Activated T-helper 1 cell treated with anti-CD3 and anti-CD28 coated beads, Interleukin-12 subunit alpha, Interleukin-12 subunit beta, Interleukin-2, Interleukin-4 antibody, amounts not matched to agents 30 ng/mL and 10 ng/mL and 1 ng/mL, durations not matched to agents 14 hours and 24 hours and 36 hours (primary cell): ENCODE data around the gene ATG16L1. TPM values are rescaled to one million over a fixed set of nuclear protein-coding genes. Genes with fewer than 3 reads are reported as not detected.
A peak's percentile ranks its signal among the peaks of the same experiment; 100 is the strongest.

Experiments
- DNase-seq: peaks from one replicate; pipeline ENCODE4 v3.0.0; 2021; ENCODE audit warnings: low spot score
- H3K27ac Mint-ChIP-seq: one replicate; pipeline ENCODE4 v1.8.0; 2021; ENCODE audit warnings: mild to moderate bottlenecking, mixed read lengths
- H3K27me3 Mint-ChIP-seq: one replicate; pipeline ENCODE4 v1.8.0; 2022; ENCODE audit warnings: mild to moderate bottlenecking, moderate library complexity, mixed read lengths; ENCODE audit not compliant: insufficient read depth
- H3K36me3 Mint-ChIP-seq: one replicate; pipeline ENCODE4 v1.8.0; 2021; ENCODE audit warnings: low read depth, mixed read lengths
- H3K4me1 Mint-ChIP-seq: one replicate; pipeline ENCODE4 v1.8.0; 2021; ENCODE audit warnings: low read depth, mixed read lengths
- H3K4me3 Mint-ChIP-seq: one replicate; pipeline ENCODE4 v1.8.0; 2021; ENCODE audit warnings: mild to moderate bottlenecking, moderate library complexity, mixed read lengths
- H3K9me3 Mint-ChIP-seq: one replicate; pipeline ENCODE4 v1.8.0; 2021; ENCODE audit warnings: mixed read lengths
- intact Hi-C: fragments of 100-400 bp; cut with micrococcal nuclease; formaldehyde crosslinking; loops from one replicate; pipeline ENCODE4 v1.15.1; 2024
- total RNA-seq: library from RNA; stranded (reverse); gene quantifications from 2 replicates; pipeline ENCODE4 v1.2.3, GENCODE V29; 2022

The ATG16L1 gene
- total RNA-seq, 1 donor from 2014 or later: 42.7 TPM

- H3K4me1 Mint-ChIP-seq: peaks cover 76% of the 10 kb centered on the region
- DNase-seq: no peak
- no peak overlapping the region for H3K4me3 Mint-ChIP-seq
- no peaks in the 10 kb centered on the region for H3K9me3 Mint-ChIP-seq
- H3K27ac Mint-ChIP-seq: peak overlapping the region; percentile 74
- no peaks in the 10 kb centered on the region for H3K27me3 Mint-ChIP-seq
- peaks cover 76% of the 10 kb centered on the region for H3K36me3 Mint-ChIP-seq
- intact Hi-C loops: loop anchor here (5.0 to 10.0 kb wide), 2 partner anchors 299 to 414 kb away; partner anchors contain the start of gene USP40
These were observed 14.5 kb downstream of the ATG16L1 start for GRCh38 chr2:233265899-233266431.

GRCh38 chr2:233266481-233266880 is 15.0 kb downstream of the ATG16L1 start:
- H3K9me3 Mint-ChIP-seq: no peaks in the 10 kb centered on the region

GRCh38 chr2:233267516-233268245 is 16.2 kb downstream of the ATG16L1 start:
- peak; percentile 83 for DNase-seq
- Mint-ChIP-seq H3K27me3 (no peaks in the 10 kb centered on the region), H3K4me1 (peaks cover 76% of the 10 kb centered on the region), H3K9me3 (no peaks in the 10 kb centered on the region), H3K27ac (peak overlapping the region; percentile 95), H3K4me3 (peak overlapping the region; percentile 54), H3K36me3 (peaks cover 72% of the 10 kb centered on the region)
- intact Hi-C loops: loop anchor here (1.0 to 10.0 kb wide), 7 partner anchors 15 to 415 kb away; partner anchors contain the start of genes DGKD and USP40

More at GRCh38 chr2:233266481-233266880, 15.0 kb downstream of the ATG16L1 start:
- intact Hi-C loops: loop anchor here (5.0 to 10.0 kb wide), 2 partner anchors 298 to 414 kb away; partner anchors contain the start of gene USP40
- peak overlapping the region; percentile 74 for H3K27ac Mint-ChIP-seq
- peaks cover 76% of the 10 kb centered on the region for H3K4me1 Mint-ChIP-seq
- H3K27me3 Mint-ChIP-seq: no peaks in the 10 kb centered on the region
- DNase-seq: no peak
- peak overlapping the region; percentile 23 for H3K4me3 Mint-ChIP-seq
- peaks cover 75% of the 10 kb centered on the region for H3K36me3 Mint-ChIP-seq

- DNase-seq: peak; percentile 16
- Mint-ChIP-seq H3K27me3 (no peaks in the 10 kb centered on the region), H3K36me3 (peaks cover 76% of the 10 kb centered on the region), H3K4me1 (peaks cover 83% of the 10 kb centered on the region), H3K4me3 (peak overlapping the region; percentile 79), H3K9me3 (no peaks in the 10 kb centered on the region), H3K27ac (peak overlapping the region; percentile 95)
- intact Hi-C loops: no loop called here
These were observed 18.9 kb downstream of the ATG16L1 start for GRCh38 chr2:233270366-233270765.

- H3K4me3 Mint-ChIP-seq: peak overlapping the region; percentile 79
- H3K27ac Mint-ChIP-seq: peak overlapping the region; percentile 95
- H3K27me3 Mint-ChIP-seq: no peaks in the 10 kb centered on the region
- H3K9me3 Mint-ChIP-seq: no peaks in the 10 kb centered on the region
- DNase-seq: no peak
- intact Hi-C loops: no loop called here
- H3K4me1 Mint-ChIP-seq: peaks cover 80% of the 10 kb centered on the region
- peaks cover 77% of the 10 kb centered on the region for H3K36me3 Mint-ChIP-seq
These were observed 19.5 kb downstream of the ATG16L1 start for GRCh38 chr2:233270951-233271350.

DNA sequence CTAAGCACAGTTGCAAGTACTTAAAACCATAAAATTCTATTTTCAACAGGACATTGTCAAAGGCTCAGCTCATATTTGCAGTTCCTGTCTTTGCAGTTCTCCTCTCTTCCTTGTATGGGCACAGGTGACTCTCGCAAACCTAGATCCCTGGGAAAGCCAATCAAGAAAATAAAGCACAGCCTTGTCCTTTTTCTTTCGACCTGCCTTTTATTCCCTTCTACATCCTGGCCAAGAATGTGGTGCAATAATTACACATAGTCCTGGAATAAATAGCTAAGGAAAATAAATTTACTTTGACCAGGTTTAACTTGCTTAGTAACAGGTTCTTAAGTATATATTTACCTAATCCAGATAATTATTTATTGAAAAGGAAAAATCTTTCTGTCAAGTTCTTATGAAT is 20.2 kb downstream of the ATG16L1 start:
- H3K36me3 Mint-ChIP-seq: peaks cover 74% of the 10 kb centered on the region
- no peaks in the 10 kb centered on the region for H3K9me3 Mint-ChIP-seq
- no peak for DNase-seq
- H3K27me3 Mint-ChIP-seq: no peaks in the 10 kb centered on the region
- intact Hi-C loops: loop anchor here (1.0 kb wide), 1 partner anchor 172 kb away; no protein-coding TSS in a partner anchor
- H3K4me1 Mint-ChIP-seq: peaks cover 72% of the 10 kb centered on the region
- no peak overlapping the region for H3K4me3 Mint-ChIP-seq
- H3K27ac Mint-ChIP-seq: peak overlapping the region; percentile 43

- Mint-ChIP-seq H3K27ac (peak overlapping the region; percentile 30), H3K4me3 (peak overlapping the region; percentile 45), H3K36me3 (peaks cover 73% of the 10 kb centered on the region), H3K9me3 (no peaks in the 10 kb centered on the region), H3K27me3 (no peaks in the 10 kb centered on the region), H3K4me1 (peaks cover 58% of the 10 kb centered on the region)
- intact Hi-C loops: no loop called here
- no peak for DNase-seq
These were observed 21.6 kb downstream of the ATG16L1 start for GRCh38 chr2:233273120-233273519.

DNA sequence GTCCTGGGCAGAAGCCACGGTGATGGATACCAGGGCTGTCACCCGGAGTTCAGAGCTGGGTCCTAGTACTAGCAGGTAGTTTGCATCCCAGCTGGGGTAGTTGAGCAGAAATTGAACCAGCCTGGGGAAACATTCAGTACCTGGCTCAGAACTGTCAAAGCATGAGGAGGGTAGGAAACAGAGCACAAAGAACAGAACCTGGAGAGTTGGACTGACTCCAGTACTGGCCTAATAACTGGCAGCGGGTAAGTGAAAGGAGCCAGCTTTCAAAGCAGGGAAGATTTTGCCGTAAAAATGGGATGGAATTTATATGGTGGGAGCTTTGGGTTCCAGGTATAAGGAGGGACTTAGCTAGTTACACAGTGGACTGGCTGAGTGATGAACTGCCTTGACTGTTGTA is 23.8 kb downstream of the ATG16L1 start:
- intact Hi-C loops: no loop called here
- no peak overlapping the region for H3K4me3 Mint-ChIP-seq
- peaks cover 37% of the 10 kb centered on the region for H3K4me1 Mint-ChIP-seq
- no peak for DNase-seq
- H3K27me3 Mint-ChIP-seq: no peaks in the 10 kb centered on the region
- H3K36me3 Mint-ChIP-seq: peaks cover 74% of the 10 kb centered on the region
- no peaks in the 10 kb centered on the region for H3K9me3 Mint-ChIP-seq
- H3K27ac Mint-ChIP-seq: no peak overlapping the region

- no peak overlapping the region for H3K4me3 Mint-ChIP-seq
- intact Hi-C loops: no loop called here
- H3K36me3 Mint-ChIP-seq: peaks cover 68% of the 10 kb centered on the region
- H3K27me3 Mint-ChIP-seq: no peaks in the 10 kb centered on the region
- no peak overlapping the region for H3K27ac Mint-ChIP-seq
- DNase-seq: no peak
- H3K9me3 Mint-ChIP-seq: no peaks in the 10 kb centered on the region
- H3K4me1 Mint-ChIP-seq: peaks cover 6% of the 10 kb centered on the region
These were observed 27.4 kb downstream of the ATG16L1 start for GRCh38 chr2:233278921-233279320.

- Mint-ChIP-seq H3K27ac (no peak overlapping the region), H3K9me3 (no peaks in the 10 kb centered on the region)
These were observed 28.7 kb downstream of the ATG16L1 start for GRCh38 chr2:233280114-233280693.

GRCh38 chr2:233281553-233281952 is 30.1 kb downstream of the ATG16L1 start:
- Mint-ChIP-seq H3K4me1 (peaks cover 5% of the 10 kb centered on the region), H3K9me3 (no peaks in the 10 kb centered on the region), H3K27ac (no peak overlapping the region), H3K27me3 (no peaks in the 10 kb centered on the region), H3K36me3 (peaks cover 55% of the 10 kb centered on the region), H3K4me3 (no peak overlapping the region)
- intact Hi-C loops: no loop called here
- no peak for DNase-seq

More at GRCh38 chr2:233280114-233280693, 28.7 kb downstream of the ATG16L1 start:
- H3K36me3 Mint-ChIP-seq: peaks cover 62% of the 10 kb centered on the region
- DNase-seq: no peak
- no peak overlapping the region for H3K4me3 Mint-ChIP-seq
- peaks cover 5% of the 10 kb centered on the region for H3K4me1 Mint-ChIP-seq
- intact Hi-C loops: no loop called here
- no peaks in the 10 kb centered on the region for H3K27me3 Mint-ChIP-seq

DNA sequence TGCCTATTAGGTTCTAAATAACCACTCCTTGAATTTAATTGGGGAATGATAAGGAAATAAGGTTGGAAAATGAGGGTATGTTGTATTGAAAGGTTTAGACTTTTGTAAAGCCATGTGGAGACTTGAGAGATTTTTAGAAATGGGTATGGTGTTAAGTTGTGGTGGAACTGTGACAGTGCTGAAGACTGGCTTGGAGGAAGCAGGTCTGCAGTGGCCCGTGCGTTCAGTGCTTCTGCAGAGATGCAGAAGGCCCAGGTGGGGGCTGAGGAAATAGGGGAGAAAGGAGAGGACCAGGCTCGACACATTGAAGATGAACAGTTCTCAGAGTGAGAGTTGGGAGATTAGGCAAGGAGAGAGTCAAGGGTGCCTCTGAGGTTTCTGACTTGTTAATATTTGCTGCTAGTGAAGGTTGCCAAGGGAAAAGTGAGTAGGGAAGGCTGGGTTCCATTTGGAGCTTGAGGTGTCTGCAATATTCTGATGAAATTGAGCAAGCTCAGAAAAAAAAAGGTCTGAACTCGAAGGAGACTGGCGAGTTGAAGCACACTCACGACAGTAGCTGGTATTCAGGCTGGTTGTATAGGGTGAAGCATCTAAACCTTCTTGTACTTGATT is 30.6 kb downstream of the ATG16L1 start:
- no peak for DNase-seq
- no peak overlapping the region for H3K4me3 Mint-ChIP-seq
- H3K36me3 Mint-ChIP-seq: peaks cover 57% of the 10 kb centered on the region
- no peak overlapping the region for H3K27ac Mint-ChIP-seq
- intact Hi-C loops: no loop called here
- H3K4me1 Mint-ChIP-seq: peaks cover 5% of the 10 kb centered on the region
- no peaks in the 10 kb centered on the region for H3K27me3 Mint-ChIP-seq
- H3K9me3 Mint-ChIP-seq: no peaks in the 10 kb centered on the region

DNA sequence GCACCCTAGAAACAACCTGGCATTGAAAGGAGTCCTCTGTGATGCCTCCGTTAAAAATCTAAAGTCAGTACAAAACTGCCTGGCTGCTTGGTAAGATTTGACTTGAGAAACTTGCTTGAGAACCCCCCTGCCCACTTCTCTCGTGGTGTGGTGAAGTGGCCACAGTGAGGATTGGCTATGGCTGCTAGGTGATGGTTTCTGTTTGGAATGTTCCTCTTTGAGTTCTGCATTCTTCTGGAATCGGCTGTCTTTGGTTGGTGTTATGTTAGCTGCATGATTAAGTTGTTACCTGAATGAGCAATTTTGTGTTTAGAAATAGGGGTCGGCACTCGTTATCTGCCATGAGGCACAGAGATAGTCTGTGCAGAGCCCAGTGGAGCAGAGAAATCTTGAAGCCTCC is 34.4 kb downstream of the ATG16L1 start:
- peaks cover 46% of the 10 kb centered on the region for H3K36me3 Mint-ChIP-seq
- intact Hi-C loops: no loop called here
- H3K27ac Mint-ChIP-seq: no peak overlapping the region
- H3K27me3 Mint-ChIP-seq: no peaks in the 10 kb centered on the region
- no peak for DNase-seq
- H3K4me1 Mint-ChIP-seq: peaks cover 5% of the 10 kb centered on the region
- no peaks in the 10 kb centered on the region for H3K9me3 Mint-ChIP-seq
- H3K4me3 Mint-ChIP-seq: no peak overlapping the region
